Mononuclear cell (primary cell): Measurements from ENCODE around the gene JAG2. TPM values are rescaled to one million over a fixed set of nuclear protein-coding genes. Genes with fewer than 3 reads are reported as not detected.
A peak's percentile ranks its signal among the peaks of the same experiment; 100 is the strongest.

ENCODE experiments used
- H3K27me3 ChIP-seq: 2 replicates; pipeline ENCODE4 v1.6.0; 2011; ENCODE audit warnings: low read length, control low read depth; ENCODE audit not compliant: insufficient read depth
- H3K4me1 ChIP-seq: 2 replicates; pipeline ENCODE4 v1.5.1; 2011; ENCODE audit warnings: mild to moderate bottlenecking, low read length, control low read depth; ENCODE audit not compliant: insufficient read depth
- H3K4me3 ChIP-seq: 2 replicates; pipeline ENCODE4 v1.5.1; 2011; ENCODE audit warnings: mild to moderate bottlenecking, low read length, moderate library complexity
- H3K9me3 ChIP-seq: 2 replicates; pipeline ENCODE4 v1.5.1; 2011; ENCODE audit warnings: low read depth, mild to moderate bottlenecking, control low read depth, low read length
- total RNA-seq: library from RNA; depleted of rRNA; stranded (reverse); fragments of >200 nt; gene quantifications from one replicate; pipeline ENCODE4 v1.2.3, GENCODE V29; 2012

Gene JAG2
- total RNA-seq, 1 donor, result 0.42 TPM

GRCh38 chr14:105100910-105101309, 67.7 kb downstream of the JAG2 start:
- Histone ChIP-seq H3K4me1 (no peaks in the 10 kb centered on the region), H3K27me3 (peaks cover 18% of the 10 kb centered on the region), H3K4me3 (no peak overlapping the region), H3K9me3 (no peaks in the 10 kb centered on the region)

DNA sequence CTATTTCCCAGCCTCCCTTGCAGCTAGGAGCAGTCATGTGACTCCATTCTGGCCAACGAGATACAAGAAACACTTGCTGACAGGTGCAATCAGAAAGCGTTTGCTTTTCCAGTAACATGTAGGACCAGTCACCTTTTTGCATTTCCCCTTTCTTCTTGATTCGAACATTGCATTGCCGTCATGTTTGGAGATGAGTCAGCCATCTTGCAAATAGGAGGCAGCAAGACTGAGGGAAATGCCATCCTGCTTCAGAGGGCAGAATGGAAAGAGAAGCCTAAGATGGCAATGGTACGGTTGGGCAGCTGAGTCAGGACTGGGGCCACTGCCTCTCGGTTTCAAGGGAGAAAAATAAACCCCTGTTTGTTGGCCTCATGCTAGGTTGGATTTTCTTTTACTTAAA, 68.8 kb downstream of the JAG2 start:
- Histone ChIP-seq H3K27me3 (peaks cover 17% of the 10 kb centered on the region), H3K9me3 (no peaks in the 10 kb centered on the region), H3K4me1 (no peaks in the 10 kb centered on the region), H3K4me3 (no peak overlapping the region)

GRCh38 chr14:105098316-105098715, 70.3 kb downstream of the JAG2 start:
- Histone ChIP-seq H3K4me1 (peaks cover 8% of the 10 kb centered on the region), H3K9me3 (no peaks in the 10 kb centered on the region), H3K27me3 (peaks cover 12% of the 10 kb centered on the region), H3K4me3 (no peak overlapping the region)

- peaks cover 11% of the 10 kb centered on the region for H3K4me1 ChIP-seq
- H3K4me3 ChIP-seq, result no peak overlapping the region
- no peaks in the 10 kb centered on the region for H3K9me3 ChIP-seq
- peaks cover 7% of the 10 kb centered on the region for H3K27me3 ChIP-seq
These were observed 70.8 kb downstream of the JAG2 start for GRCh38 chr14:105097794-105098127.

DNA sequence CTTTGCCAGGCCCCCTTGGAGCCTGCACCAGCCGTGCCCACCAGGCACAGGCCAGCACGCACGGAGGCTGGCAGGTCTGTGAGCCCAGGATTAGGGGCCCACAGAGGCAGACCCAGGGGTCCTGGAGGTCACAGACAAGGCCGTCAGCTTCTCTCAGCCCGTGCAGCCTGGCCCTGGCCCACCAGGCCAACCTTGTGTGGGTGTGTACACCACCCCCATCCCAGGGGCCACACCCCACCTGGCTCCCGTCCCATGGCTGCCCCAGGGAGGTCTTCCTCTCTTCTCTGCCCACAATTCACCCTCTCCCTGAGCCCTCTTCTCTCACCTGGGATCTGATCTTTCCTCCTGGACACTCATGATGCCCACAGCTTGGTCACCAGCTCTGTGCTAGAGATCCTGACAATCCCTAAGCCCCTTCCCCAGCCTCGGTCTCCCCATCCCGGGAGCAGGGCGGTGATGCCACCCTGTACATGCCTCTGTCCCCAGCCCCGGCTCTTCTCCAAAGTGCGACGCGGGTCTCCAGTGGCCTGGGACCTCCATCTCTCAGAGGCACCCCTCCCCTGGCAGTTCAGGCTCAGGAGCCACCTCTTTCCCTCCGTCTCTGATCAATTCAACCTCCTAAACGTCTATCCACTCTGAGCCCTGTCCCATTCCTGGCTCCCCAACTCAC, 72.2 kb downstream of the JAG2 start:
- Histone ChIP-seq H3K4me1 (peaks cover 14% of the 10 kb centered on the region), H3K9me3 (no peaks in the 10 kb centered on the region), H3K27me3 (peaks cover 7% of the 10 kb centered on the region), H3K4me3 (no peak overlapping the region)

- Histone ChIP-seq H3K9me3 (no peaks in the 10 kb centered on the region), H3K4me1 (peaks cover 14% of the 10 kb centered on the region), H3K4me3 (no peak overlapping the region), H3K27me3 (peaks cover 7% of the 10 kb centered on the region)
These were observed 73.3 kb downstream of the JAG2 start for GRCh38 chr14:105095236-105095805.

DNA sequence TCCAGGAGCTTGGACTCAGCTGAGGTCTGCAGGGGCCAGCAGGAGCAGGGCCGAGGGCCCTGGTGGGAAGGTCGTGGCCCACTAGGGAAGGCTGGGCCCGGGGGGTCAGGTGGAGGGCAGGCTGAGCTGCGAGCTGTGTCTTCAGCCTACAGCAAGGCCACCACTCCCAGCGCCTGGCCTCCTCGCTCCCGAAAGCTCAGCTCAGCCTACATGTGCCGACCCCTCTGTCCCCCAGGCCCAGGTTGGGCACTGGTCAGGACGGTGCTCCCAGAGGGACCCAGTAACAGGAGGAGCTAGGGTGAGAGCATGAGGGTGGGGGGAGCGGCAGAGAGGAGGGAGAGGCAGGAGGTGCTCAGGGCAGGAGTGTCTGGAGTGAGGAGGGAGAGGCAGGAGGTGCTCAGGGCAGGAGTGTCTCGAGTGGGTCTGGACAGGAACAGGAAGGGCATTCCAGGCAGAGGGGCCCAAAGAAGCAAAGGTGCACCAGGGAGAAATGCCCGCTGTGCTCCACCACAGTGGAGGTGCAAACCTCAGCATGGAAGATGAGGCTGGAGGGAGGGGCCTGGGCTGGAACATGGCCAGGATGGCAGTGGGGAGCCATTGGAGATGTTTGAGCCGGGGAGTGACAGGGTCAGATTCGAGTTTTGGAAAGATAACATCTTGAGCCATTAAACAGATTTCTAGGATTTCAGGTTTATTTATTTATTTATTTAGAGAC, 74.2 kb downstream of the JAG2 start:
- Histone ChIP-seq H3K27me3 (peaks cover 7% of the 10 kb centered on the region), H3K9me3 (no peaks in the 10 kb centered on the region), H3K4me1 (peaks cover 14% of the 10 kb centered on the region), H3K4me3 (peak overlapping the region; percentile 42)

- Histone ChIP-seq H3K9me3 (no peaks in the 10 kb centered on the region), H3K4me3 (peak overlapping the region; percentile 42), H3K4me1 (peaks cover 14% of the 10 kb centered on the region), H3K27me3 (peaks cover 10% of the 10 kb centered on the region)
These were observed 75.0 kb downstream of the JAG2 start for GRCh38 chr14:105093431-105094192.

DNA sequence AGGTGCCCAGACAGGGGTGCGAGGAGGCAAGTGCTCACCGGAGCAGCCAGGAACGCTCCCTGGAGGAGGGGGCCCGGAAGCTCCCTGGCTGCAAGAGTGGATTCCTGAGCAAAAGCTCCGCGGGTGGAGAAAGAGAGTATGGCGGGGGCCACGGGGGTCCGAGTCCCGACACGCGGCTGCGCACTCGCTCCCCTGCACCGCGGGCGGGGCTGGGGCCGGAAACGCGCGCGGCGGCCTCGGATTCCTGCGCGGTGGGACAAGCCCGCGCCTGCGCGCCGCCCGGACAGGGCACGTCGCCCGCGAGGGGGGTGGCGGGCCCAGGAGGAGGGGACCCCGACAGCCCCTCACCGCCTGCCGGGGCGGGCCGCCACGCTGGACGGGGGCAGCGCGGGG, 75.5 kb downstream of the JAG2 start:
- Histone ChIP-seq H3K4me3 (no peak overlapping the region), H3K27me3 (peaks cover 12% of the 10 kb centered on the region), H3K9me3 (no peaks in the 10 kb centered on the region), H3K4me1 (peaks cover 14% of the 10 kb centered on the region)

DNA sequence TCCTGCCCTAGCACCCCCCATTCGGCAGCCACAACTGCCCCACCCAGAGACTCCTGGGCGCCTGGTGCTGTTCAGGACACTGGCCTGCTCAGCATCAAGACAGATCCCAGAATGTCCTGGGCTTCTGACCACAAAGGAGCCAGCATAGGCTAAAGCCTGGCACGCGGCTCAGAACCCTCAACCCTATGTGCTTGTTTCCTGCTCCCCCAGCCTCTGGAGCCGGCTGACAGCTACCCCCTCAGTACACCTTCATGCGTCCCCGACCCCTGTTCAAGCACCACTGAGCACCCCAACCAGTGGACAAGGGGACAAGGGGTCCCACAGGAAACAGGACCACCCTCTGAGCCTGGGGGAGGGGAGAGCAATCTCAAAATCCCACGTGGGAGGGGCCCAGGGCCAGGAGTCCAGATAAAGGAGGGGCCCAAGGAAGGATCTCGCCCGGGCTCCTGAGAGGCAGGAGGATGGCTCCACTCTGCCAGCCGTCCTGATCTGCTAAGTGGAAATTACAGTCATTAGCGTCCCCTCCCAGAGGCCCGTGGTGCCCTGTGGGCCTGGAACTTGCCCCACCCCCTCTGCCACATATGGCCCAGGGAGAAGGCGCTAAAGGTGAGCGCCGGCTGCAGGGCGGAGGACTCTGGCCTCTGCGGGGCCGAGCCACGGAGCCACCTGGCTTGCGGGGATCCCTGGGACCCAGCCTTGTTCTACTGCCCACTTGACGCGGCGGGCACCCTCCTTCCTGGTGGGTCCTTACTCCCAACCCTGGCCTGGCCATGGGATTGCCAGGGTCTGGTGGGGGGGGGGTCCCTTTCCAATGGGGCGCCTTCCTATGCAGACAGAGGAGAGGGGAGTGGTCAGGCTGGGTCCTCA, 76.2 kb downstream of the JAG2 start:
- Histone ChIP-seq H3K4me3 (no peak overlapping the region), H3K27me3 (peaks cover 16% of the 10 kb centered on the region), H3K4me1 (peaks cover 20% of the 10 kb centered on the region), H3K9me3 (no peaks in the 10 kb centered on the region)

GRCh38 chr14:105091517-105092170, 76.9 kb downstream of the JAG2 start:
- H3K9me3 ChIP-seq, result no peaks in the 10 kb centered on the region
- H3K4me1 ChIP-seq, result peaks cover 28% of the 10 kb centered on the region
- no peak overlapping the region for H3K4me3 ChIP-seq
- H3K27me3 ChIP-seq, result peaks cover 16% of the 10 kb centered on the region

DNA sequence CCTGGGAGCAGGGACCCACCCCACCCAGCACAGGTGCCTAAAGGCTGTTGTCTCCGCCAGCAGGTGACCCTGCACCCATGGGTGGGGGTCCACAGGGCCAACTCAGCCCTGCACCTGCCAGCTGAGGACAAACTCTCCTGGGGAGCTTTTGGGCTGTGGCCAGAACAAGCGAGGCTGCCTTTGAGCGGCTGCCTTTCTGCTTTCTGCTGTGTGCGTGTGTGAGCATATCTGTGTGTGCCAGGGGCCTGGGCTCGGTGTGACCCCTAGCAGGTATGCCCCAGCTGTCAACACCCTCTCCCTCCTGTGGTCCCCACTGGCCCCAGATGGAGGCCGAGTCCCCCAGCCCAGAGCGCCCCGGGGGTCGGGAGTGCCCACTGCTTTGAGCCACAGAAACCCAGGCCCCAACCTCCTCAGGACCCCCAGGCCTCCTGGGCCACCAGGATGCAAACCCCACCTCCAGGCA, 77.5 kb downstream of the JAG2 start:
- Histone ChIP-seq H3K4me3 (no peak overlapping the region), H3K4me1 (peaks cover 34% of the 10 kb centered on the region), H3K27me3 (peaks cover 16% of the 10 kb centered on the region), H3K9me3 (no peaks in the 10 kb centered on the region)
